Measurements from ENCODE around the gene DOCK3. TPM values are rescaled to one million over a fixed set of nuclear protein-coding genes. Genes with fewer than 3 reads are reported as not detected.
"Not testable (repeated sequence)": the region's sequence is repeated elsewhere in the genome, so short reads cannot be mapped to it uniquely, and the experiment has no call there.

The DOCK3 gene
- total RNA-seq, 1 experiment from 2014 or later, result 2.2 TPM

GRCh38 chr3:50961386-50961785 is 286.7 kb downstream of the DOCK3 start:
- DNase-seq (ENCODE audit: extremely low read depth, low read depth), result no peak

DNA sequence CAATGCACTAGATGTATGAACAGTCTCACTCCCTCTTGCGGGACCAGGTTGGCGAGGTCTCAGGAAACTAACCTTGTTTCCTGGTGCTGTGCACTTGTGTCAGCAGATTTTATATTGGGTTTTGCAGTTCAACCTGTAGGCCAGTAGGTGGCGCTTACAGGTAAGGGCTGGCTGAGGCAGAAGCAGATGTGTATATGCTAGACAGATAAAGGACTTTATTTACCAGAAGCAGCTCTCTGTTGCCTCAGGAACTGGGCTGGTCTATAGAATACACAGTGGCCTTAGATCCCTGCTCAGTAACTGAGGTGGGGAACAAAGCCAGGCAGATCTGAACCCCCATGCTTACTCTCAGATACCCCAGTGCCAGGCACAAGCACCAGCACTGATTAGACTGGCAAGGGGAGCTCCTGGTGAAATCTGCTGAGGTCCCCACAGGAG is 296.8 kb downstream of the DOCK3 start:
- DNase-seq (ENCODE audit: extremely low read depth, low read depth), result peak; percentile 30

GRCh38 chr3:50972029-50972428 is 297.3 kb downstream of the DOCK3 start:
- DNase-seq (ENCODE audit: extremely low read depth, low read depth), result no peak

DNA sequence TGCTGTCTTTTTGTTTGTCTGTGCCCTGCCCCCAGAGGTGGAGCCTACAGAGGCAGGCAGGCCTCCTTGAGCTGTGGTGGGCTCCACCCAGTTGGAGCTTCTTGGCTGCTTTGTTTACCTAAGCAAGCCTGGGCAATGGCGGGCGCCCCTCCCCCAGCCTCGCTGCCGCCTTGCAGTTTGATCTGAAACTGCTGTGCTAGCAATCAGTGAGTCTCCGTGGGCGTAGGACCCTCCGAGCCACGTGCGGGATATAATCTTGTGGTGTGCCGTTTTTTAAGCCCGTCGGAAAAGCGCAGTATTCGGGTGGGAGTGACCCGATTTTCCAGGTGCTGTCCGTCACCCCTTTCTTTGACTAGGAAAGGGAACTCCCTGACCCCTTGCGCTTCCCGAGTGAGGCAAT is 303.9 kb downstream of the DOCK3 start:
- not testable (repeated sequence) for DNase-seq (ENCODE audit: extremely low read depth, low read depth)

- no peak for DNase-seq (ENCODE audit: extremely low read depth, low read depth)
These were observed 304.4 kb downstream of the DOCK3 start for GRCh38 chr3:50978991-50979667.

- no peak for DNase-seq (ENCODE audit: extremely low read depth, low read depth)
These were observed 308.0 kb downstream of the DOCK3 start for GRCh38 chr3:50982540-50983325.

- no peak for DNase-seq (ENCODE audit: extremely low read depth, low read depth)
These were observed 309.2 kb downstream of the DOCK3 start for GRCh38 chr3:50983887-50984286.

- no peak for DNase-seq (ENCODE audit: extremely low read depth, low read depth)
These were observed 311.2 kb downstream of the DOCK3 start for GRCh38 chr3:50985893-50986292.

GRCh38 chr3:50986726-50987125 is 312.0 kb downstream of the DOCK3 start:
- DNase-seq (ENCODE audit: extremely low read depth, low read depth), result no peak

- DNase-seq (ENCODE audit: extremely low read depth, low read depth), result no peak
These were observed 319.8 kb downstream of the DOCK3 start for GRCh38 chr3:50994537-50994936.

GRCh38 chr3:50995085-50995824 is 320.5 kb downstream of the DOCK3 start:
- no peak for DNase-seq (ENCODE audit: extremely low read depth, low read depth)

GRCh38 chr3:51002495-51002894 is 327.8 kb downstream of the DOCK3 start:
- no peak for DNase-seq (ENCODE audit: extremely low read depth, low read depth)

- no peak for DNase-seq (ENCODE audit: extremely low read depth, low read depth)
These were observed 329.5 kb downstream of the DOCK3 start for GRCh38 chr3:51004235-51004634.

DNA sequence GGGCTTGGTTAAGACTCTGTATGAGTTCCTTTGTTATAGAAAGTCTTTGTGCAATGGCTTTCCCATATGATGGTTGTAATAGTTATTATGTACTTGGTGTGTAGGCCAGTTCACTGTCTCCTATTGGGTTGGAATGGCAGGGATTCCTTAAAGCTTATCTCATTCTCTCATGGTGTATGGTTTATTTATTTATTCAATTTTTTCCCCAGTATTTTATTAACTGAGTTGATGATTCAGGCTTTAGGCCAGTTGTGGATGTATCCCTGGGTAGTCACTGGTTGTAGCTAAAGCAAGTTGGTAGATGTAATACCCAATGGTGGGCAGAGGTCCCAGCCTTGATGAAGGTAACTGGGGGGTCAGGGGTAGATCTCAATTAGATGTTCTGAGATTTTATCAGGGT is 349.4 kb downstream of the DOCK3 start:
- no peak for DNase-seq (ENCODE audit: extremely low read depth, low read depth)

GRCh38 chr3:51024765-51025632 is 350.3 kb downstream of the DOCK3 start:
- DNase-seq (ENCODE audit: extremely low read depth, low read depth), result no peak

GRCh38 chr3:51031666-51032065 is 356.9 kb downstream of the DOCK3 start:
- no peak for DNase-seq (ENCODE audit: extremely low read depth, low read depth)

DNA sequence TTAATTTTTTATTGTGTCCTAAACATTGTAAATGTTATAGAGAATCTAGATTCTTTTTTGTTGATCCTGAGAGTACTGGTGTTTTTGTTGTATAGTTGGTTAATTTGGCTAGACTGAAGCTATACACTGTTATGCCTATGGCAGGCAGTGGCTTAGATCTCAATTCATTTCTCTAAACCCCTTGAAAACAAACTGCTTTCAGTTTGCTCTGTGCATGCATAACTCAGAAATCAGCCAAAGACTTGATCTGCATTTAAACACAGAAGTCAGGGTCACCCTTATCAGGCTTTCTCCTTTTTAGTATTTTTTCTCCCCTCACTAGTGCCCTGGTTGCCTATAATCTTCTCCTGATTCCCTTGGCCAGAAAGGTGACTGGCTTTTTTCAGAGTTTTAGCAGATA is 360.9 kb downstream of the DOCK3 start:
- no peak for DNase-seq (ENCODE audit: extremely low read depth, low read depth)

GRCh38 chr3:51044982-51045381 is 370.3 kb downstream of the DOCK3 start:
- DNase-seq (ENCODE audit: extremely low read depth, low read depth), result no peak

GRCh38 chr3:51052562-51052961 is 377.8 kb downstream of the DOCK3 start:
- DNase-seq (ENCODE audit: extremely low read depth, low read depth), result no peak

- DNase-seq (ENCODE audit: extremely low read depth, low read depth), result no peak
These were observed 382.4 kb downstream of the DOCK3 start for GRCh38 chr3:51057121-51057520.

DNA sequence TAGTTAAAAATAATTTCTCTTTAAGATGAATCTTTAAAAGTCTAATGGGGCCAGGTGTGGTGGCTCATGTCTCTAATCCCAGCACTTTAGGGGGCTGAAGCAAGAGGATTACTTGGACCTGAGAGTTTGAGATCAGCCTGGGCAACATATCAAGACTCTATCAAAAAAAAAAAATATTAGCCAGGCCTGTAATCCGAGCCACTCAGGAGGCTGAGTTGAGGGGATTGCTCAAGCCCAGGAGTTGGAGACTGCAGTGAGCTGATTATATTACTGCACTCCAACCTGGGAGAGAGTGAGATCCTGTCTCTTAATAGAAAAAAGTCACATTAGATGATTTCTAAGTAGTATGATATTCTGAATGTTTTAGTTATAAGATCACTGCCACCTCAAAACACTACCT is 388.3 kb downstream of the DOCK3 start:
- DNase-seq (ENCODE audit: extremely low read depth, low read depth), result no peak
